Fibroblast of skin of left biceps (primary cell): ENCODE results near the gene RHBDF1.

Experiments used
- DNase-seq, 2 experiments: peaks; one replicate each; pipeline ENCODE4 v3.0.0-alpha.2; 2013; ENCODE audit warnings: low read depth in 2 of 2

The RHBDF1 gene

DNA sequence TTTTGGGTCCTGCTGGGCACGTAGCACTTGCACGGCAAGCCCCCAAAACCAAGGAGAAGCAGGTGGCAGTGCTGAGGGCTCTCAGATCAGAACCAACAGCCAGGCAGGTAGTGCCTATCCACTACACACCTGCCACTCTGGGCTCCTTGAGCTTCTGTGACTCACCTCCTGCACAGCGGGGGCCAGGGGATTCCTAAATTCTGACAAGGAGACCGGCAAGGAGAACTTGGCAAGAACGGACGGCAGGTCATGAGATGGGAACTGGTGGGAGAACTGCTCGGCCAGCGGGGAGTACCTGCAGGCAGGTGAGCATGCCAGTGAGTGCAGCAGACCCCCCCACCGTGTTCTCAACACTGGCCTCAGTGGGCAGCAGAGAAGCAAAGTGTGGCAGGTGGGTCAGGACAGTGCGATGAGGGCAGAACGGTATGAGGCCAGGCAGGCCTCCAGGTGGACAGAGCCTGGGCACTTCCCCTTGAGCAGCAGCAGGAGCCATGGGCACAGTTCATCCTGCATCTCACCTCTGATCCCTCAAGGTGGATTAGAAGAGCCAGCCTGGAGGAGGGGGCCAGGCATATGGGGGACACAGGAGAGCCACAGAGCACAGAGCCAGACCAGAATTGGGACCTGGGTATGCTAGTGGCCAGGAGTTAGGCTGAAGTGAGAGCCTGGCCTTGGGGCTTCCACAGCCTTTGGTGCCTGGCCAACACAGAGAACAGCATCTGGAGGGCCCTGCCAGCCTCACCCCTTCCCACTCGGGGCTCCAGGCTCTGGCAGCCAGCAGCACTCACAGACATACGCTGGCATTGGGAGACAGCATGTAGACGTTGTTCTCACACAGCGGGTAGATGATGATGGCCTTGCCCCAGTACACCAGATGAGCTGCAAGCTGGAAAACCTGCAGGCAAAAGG lies 20.3 kb upstream of the RHBDF1 start:
- no peak for DNase-seq

DNA sequence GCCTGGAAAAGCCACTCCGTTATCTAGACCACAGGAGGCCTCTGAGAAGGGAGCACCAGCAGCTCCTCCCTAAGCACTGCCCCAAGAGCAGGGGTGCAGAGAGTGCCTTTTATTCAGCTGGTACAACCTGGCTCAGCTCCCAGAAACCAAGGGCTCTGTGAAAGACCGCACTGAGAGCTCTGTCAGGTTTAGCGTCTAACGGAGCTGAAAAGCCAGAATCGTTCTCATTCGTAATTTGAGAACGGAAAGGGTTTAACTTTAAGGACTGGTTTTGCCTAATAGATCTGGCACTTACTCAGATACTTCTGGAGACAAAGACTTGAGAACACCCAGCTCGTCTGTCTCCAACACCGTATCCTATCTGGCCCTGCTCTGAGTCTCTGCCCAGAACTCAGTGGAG lies 19.1 kb upstream of the RHBDF1 start:
- DNase-seq = no peak

DNA sequence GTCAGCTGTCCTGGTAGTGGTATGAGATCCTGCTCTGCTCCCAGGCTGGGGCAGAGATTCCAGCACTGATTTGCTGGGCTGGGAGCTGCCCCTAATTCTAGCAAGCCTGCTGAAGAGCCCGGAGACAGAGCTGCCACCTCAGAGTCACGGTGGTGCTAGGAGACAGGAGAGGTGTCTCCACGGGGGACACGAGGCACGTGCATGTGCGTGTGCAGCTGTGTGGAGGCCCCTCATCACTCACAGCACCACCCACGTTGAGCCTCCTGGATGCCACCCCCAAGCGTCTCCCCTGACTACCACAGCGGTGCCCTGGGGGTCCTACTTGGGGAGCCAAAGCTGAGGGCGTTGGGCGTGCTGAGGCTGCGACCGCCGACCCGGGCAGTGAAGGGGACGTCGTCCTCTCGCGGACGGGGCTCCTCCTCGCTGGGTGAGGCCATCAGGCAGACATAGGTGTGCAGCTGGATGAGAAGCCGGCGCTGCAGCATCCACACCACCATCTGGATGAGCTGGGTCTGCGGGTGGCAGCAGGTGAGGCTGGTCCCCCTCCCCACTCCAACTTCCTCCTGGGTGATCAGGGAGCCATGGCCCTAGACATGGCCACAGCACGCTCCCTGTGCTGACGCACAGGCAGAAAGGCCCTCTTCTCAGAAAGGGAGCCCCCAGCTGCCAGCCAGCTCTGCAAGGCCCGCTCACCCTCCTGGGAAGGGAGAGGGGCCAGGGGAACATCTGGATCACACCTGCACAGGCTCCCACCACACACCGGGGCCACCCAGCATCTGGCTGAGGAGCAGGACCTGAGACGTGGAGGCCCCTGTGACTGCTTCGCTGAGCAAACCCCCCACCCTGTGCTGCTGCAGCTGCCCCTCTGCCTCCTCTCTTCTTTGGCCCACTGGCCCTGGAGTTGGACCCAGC lies 17.2 kb upstream of the RHBDF1 start:
- no peak for DNase-seq

GRCh38 chr16:88613-89012 lies 16.2 kb upstream of the RHBDF1 start:
- no peak for DNase-seq

DNA sequence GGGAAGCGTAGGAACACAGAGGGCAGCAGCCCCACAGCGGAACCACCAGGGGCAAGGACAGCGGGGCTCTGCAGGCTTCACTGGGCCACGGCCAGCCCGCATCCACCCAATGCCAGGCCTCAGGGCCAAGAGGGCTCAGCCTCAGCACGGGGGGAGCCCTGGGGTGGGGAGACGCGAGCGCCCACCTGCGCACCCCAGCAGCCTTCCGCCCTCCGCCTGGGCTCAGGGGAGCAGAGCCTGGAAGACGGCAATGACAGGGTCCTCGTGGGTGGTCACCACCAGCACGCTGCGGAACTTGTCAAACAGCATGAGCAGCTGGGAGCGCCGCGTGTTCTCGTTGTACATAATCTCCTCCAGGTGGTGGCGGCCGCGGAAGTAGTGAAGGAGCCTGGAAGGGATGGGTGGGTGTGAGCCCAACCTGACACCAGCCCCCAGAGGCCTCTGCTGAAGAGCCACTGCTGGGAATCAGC lies 14.1 kb upstream of the RHBDF1 start:
- no peak for DNase-seq

DNA sequence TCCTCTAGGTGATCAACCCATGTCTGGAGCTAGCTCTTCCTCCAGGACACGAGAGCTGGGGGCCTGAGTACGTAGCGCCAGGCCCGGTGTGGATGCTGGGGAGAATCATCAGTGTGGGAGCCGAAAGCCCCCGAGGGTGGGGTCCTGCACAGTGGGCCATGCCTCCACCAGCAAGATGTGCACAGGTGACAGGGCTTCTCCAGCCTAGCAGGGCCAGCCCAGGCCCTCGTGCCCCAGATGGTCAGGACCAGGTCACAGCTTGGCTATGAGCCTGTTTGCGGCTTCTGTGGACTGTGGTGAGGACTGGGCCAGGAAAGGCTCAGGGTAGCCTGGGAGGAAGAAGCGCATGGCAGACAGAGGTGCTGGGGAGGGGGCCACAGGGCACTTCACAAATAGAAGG lies 13.4 kb upstream of the RHBDF1 start:
- DNase-seq = no peak

DNA sequence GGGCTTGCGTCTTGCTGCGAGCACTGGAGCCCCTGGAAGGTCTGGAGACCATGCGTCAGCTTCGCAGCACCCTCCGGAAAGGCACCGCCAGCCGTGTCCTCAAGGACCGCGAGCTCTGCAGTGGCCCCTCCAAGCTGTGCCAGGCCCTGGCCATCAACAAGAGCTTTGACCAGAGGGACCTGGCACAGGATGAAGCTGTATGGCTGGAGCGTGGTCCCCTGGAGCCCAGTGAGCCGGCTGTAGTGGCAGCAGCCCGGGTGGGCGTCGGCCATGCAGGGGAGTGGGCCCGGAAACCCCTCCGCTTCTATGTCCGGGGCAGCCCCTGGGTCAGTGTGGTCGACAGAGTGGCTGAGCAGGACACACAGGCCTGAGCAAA lies 13.0 kb upstream of the RHBDF1 start:
- DNase-seq = no peak

DNA sequence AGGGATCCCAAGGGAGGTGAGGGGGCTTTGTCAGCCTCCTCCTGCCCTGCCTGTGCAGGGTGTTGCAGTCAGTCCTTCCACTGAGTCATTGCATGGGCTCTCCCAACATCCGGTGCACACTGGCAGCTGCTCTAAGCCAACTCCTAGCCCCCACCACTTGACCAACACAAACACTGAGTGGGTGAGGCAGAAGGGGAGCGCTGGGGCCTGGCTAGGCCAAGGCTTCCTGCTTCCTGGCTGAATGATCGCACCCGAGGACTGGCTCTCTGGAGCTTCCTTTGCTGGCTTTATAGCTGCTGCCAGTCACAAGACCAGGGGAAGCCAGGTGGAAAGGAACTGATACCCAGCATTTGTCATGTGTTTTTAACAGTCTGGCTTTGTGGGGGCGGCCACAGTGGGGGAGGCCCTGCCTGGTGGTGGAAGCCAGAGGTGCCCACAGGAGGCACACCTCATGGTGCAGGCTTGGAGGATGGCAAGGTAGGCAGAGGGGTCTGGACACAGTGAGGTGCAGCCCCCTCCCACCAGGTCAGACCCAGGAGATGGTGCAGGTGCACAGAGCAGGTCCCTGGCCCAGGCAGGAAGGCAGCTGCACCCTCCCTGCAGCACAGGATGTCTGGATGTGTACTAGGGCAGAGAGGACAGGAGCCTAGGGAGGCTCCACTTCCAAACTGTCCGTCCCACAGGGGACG lies 12.4 kb upstream of the RHBDF1 start:
- no peak for DNase-seq

DNA sequence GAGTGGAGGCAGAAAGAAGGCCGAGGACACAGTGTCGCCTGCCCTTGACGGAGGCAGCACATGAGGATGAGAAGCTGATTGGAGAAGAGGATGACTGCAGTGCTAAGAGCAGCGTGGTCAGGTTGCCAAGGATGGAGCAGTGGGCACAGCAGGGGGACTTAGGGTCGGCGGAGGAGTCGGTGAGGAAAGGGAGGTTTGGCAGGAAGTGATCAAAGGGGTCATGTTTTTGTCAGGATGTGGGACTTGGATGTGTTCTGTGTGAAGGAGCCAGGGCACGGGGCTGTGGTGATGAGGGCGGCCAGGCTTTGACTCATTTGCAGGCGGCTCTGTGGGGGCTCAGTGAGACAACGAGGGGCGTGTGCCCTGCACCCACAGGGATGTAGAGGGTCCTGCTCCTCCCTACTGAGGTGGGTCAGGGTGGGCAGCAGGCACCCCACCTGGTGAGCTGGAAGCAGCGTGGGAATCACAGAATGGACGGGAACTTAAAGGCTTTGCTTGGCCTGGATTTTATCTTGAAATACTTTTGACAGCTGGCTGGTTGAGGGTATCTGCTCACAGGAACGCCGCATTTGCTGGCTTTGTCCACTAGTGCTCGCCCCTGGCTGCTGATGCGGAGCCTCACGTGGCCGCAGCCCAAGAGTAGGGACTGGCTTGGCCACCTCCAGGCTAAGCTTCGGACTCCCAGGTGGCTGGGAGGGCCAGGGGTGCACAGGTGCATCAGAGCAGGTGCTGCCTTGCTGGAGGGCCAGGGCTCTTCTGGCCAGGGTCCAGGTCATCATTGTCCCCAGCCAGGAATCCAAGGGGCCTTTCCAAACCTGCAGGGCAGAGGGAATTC lies 11.6 kb upstream of the RHBDF1 start:
- DNase-seq = no peak

DNA sequence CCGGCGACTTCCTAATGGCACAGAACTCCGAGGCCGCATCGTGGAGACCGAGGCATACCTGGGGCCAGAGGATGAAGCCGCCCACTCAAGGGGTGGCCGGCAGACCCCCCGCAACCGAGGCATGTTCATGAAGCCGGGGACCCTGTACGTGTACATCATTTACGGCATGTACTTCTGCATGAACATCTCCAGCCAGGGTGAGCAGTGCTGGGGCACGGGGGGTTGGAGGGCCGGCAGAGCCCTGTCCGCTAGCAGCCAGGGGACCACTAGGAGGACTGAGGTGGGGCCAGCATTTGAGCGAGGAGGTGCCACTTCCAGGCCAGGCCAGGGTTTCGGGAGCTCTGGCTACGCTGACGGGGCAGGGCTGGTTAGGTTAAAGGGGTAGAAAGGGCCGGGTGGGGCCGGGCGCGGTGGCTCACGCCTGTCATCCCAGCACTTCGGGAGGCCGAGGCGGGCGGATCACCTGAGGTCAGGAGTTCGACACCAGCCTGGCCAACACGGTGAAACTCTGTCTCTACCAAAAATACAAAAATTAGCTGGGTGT lies 10.7 kb upstream of the RHBDF1 start:
- no peak for DNase-seq

- DNase-seq = no peak
Measured at GRCh38 chr16:79151-80054, 7.0 kb upstream of the RHBDF1 start.

DNA sequence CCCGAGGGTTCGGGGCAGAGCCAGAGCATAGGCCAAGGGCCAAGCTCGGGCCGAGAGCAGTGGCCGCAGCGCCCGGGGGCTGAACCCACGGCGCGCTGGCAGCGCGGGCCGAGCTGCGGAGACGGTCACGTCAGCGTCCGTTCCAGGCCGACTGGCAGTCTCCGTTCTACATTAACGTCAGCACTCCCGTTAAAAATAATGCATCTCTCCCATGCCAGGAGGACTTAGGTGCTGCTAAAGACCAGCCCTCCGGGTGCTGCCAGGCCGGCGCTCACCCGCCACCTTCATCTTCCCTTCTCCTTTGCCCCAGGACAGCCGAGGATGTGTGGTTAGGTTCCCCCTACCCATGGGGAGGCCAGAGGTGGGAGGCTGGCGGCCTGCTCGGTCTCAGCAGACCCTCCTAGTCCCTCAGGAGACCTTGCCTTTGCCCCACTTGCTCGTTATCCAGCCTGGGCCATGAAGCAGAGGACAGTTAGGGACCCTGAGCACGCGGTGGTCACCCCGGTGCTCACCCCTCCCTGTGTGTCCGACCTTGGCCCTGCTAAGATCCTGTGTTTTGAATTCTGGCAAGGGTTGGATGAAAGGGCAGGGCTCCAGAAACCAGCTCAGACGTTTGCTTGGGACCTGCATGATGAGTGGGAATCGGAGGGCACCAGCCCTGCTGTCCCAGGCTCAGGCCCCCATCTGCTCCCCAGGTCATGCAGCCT lies 6.2 kb upstream of the RHBDF1 start:
- no peak for DNase-seq

- peak; percentile 42 to 48 for DNase-seq
Measured at GRCh38 chr16:77807-78443, 5.5 kb upstream of the RHBDF1 start, which contains the start of gene MPG. Gene MPG, plus strand, starts transcription at chr16:78225. Its CDS starts 85 bp downstream, at chr16:78310.

- DNase-seq = no peak
Measured at GRCh38 chr16:77273-77806, 4.9 kb upstream of the RHBDF1 start.

DNA sequence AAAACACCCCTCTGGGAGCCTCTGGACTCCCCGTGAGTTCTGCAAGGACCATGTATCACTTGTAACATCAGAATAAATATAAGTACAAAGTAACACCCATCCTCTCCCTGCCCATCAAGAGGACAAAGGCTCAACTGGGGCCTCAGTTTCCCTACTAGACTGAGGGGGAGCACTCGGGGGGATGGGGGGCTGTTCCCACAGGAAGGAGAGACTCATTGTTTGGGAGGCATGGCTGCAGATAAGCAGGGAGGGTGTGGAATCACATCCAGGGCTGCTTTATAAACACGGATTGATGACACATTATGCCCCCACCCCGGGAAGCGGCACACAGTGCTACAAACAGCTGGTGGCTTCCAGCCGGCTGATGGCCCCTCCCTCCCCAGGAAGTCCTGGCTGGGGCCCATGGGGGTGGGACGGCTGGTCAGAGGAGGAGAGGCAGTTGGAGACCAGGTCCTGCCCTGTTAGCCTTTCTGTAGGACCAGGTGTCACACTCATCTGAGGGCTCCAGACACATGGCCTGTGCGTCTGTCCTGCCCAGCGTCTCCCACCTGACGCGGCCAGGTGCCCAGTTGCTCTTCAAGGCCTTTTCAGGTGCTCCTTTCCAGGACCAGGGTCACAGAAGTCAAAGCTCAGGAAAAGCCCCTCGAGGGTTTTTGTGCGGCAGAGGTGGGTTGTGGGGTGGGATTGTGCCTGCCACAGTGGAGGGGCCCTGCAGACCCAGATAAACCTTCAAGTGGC lies 4.3 kb upstream of the RHBDF1 start:
- DNase-seq = peak in 1 of 2 experiments; percentile 37

GRCh38 chr16:75580-76501 lies 3.4 kb upstream of the RHBDF1 start:
- DNase-seq = peak; percentile 66 to 68
